WERI-Rb-1 (cell line): Measurements from ENCODE around the gene TNK2.
"Not testable (repeated sequence)": the region's sequence is repeated elsewhere in the genome, so short reads cannot be mapped to it uniquely, and the experiment has no call there.

Source experiments
- DNase-seq: peaks from one replicate; pipeline ENCODE4 v3.0.0-alpha.2; 2020
- H3K27ac ChIP-seq: fragments of 250-450 bp; sonication (Bioruptor Pico); 2 replicates; pipeline ENCODE4 v1.5.1; 2020; ENCODE audit warnings: mild to moderate bottlenecking, moderate library complexity
- H3K27me3 ChIP-seq: fragments of 250-450 bp; sonication (Bioruptor Pico); 2 replicates; pipeline ENCODE4 v1.5.1; 2021; ENCODE audit warnings: mild to moderate bottlenecking, low read depth, moderate library complexity; ENCODE audit not compliant: insufficient read depth, severe bottlenecking
- H3K36me3 ChIP-seq: fragments of 250-450 bp; sonication (Bioruptor Pico); 2 replicates; pipeline ENCODE4 v1.5.1; 2020; ENCODE audit warnings: mild to moderate bottlenecking, moderate library complexity
- H3K4me3 ChIP-seq: 2 replicates; pipeline ENCODE4 v1.5.1; 2011; ENCODE audit warnings: low read depth, mild to moderate bottlenecking, control low read depth, low read length
- H3K9me3 ChIP-seq: fragments of 250-450 bp; sonication (Bioruptor Pico); 2 replicates; pipeline ENCODE4 v1.5.1; 2021; ENCODE audit warnings: mild to moderate bottlenecking, moderate library complexity; ENCODE audit not compliant: severe bottlenecking
- CTCF ChIP-seq: IDR thresholded peaks from 2 replicates; pipeline ENCODE4 v1.5.1; 2011; ENCODE audit warnings: low read depth, mild to moderate bottlenecking, control low read depth, inconsistent platforms, low read length

TNK2 gene

GRCh38 chr3:195940806-195941205, 32.5 kb upstream of the TNK2 start:
- H3K27me3 ChIP-seq, H3K27ac ChIP-seq, H3K36me3 ChIP-seq, H3K9me3 ChIP-seq, H3K4me3 ChIP-seq, DNase-seq: not testable (repeated sequence)

GRCh38 chr3:195939526-195940470, 31.4 kb upstream of the TNK2 start:
- not testable (repeated sequence) for H3K27ac ChIP-seq, H3K27me3 ChIP-seq, DNase-seq, H3K36me3 ChIP-seq, H3K4me3 ChIP-seq, H3K9me3 ChIP-seq

GRCh38 chr3:195933044-195933430, 24.7 kb upstream of the TNK2 start:
- H3K27ac ChIP-seq, H3K27me3 ChIP-seq, H3K4me3 ChIP-seq: not testable (repeated sequence)

GRCh38 chr3:195932418-195933043, 24.2 kb upstream of the TNK2 start:
- Histone ChIP-seq H3K4me3 (no peak overlapping the region), H3K36me3 (no peaks in the 10 kb centered on the region), H3K27me3 (no peaks in the 10 kb centered on the region), H3K27ac (no peak overlapping the region), H3K9me3 (no peaks in the 10 kb centered on the region)
- DNase-seq, result no peak
- TF ChIP-seq CTCF, result no peak

More at GRCh38 chr3:195933044-195933430, 24.7 kb upstream of the TNK2 start:
- not testable (repeated sequence) for H3K36me3 ChIP-seq, DNase-seq, H3K9me3 ChIP-seq

GRCh38 chr3:195931582-195932273, 23.4 kb upstream of the TNK2 start:
- no peaks in the 10 kb centered on the region for H3K27me3 ChIP-seq
- H3K9me3 ChIP-seq, result no peaks in the 10 kb centered on the region
- no peak for TF ChIP-seq CTCF
- DNase-seq, result no peak
- H3K4me3 ChIP-seq, result no peak overlapping the region
- H3K36me3 ChIP-seq, result no peaks in the 10 kb centered on the region
- no peak overlapping the region for H3K27ac ChIP-seq

- no peaks in the 10 kb centered on the region for H3K36me3 ChIP-seq
- no peaks in the 10 kb centered on the region for H3K9me3 ChIP-seq
- H3K27me3 ChIP-seq, result no peaks in the 10 kb centered on the region
- no peak overlapping the region for H3K27ac ChIP-seq
- no peak for TF ChIP-seq CTCF
- DNase-seq, result no peak
- no peak overlapping the region for H3K4me3 ChIP-seq
These were observed 21.1 kb upstream of the TNK2 start for GRCh38 chr3:195929452-195929851.

GRCh38 chr3:195921334-195921791, 13.0 kb upstream of the TNK2 start:
- Histone ChIP-seq H3K27me3 (no peaks in the 10 kb centered on the region), H3K27ac (no peak overlapping the region), H3K4me3 (no peak overlapping the region), H3K9me3 (no peaks in the 10 kb centered on the region), H3K36me3 (no peaks in the 10 kb centered on the region)
- TF ChIP-seq CTCF, result no peak
- DNase-seq, result no peak
